Measurements from ENCODE around the gene RNFT1.

RNFT1 gene

GRCh38 chr17:59941131-59941530 is 23.4 kb downstream of the RNFT1 start:
- TF ChIP-seq, protein P1, sequence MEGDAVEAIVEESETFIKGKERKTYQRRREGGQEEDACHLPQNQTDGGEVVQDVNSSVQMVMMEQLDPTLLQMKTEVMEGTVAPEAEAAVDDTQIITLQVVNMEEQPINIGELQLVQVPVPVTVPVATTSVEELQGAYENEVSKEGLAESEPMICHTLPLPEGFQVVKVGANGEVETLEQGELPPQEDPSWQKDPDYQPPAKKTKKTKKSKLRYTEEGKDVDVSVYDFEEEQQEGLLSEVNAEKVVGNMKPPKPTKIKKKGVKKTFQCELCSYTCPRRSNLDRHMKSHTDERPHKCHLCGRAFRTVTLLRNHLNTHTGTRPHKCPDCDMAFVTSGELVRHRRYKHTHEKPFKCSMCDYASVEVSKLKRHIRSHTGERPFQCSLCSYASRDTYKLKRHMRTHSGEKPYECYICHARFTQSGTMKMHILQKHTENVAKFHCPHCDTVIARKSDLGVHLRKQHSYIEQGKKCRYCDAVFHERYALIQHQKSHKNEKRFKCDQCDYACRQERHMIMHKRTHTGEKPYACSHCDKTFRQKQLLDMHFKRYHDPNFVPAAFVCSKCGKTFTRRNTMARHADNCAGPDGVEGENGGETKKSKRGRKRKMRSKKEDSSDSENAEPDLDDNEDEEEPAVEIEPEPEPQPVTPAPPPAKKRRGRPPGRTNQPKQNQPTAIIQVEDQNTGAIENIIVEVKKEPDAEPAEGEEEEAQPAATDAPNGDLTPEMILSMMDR (IDR thresholded peaks at IDR 0.05) = no peak

DNA sequence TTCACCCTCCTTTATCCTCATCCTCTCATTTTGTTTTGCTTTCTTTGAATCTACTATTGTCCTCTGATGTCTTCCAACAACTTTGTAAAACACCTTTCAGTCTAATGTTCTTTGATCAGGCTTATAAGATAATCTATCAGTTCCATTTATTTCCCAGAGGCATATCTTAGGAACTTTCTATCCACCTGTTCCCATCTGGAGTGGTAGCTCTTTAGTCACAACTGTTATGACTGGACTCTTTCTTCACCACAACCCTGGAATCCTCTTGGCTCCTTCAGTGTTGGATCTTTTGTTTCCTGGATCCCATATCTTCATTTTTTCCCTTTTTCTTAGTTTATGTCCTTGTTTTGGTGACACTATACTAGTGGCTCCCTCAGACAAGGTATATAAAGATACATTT is 48.1 kb downstream of the RNFT1 start:
- TF ChIP-seq, protein P1 (IDR thresholded peaks at IDR 0.05) = no peak

DNA sequence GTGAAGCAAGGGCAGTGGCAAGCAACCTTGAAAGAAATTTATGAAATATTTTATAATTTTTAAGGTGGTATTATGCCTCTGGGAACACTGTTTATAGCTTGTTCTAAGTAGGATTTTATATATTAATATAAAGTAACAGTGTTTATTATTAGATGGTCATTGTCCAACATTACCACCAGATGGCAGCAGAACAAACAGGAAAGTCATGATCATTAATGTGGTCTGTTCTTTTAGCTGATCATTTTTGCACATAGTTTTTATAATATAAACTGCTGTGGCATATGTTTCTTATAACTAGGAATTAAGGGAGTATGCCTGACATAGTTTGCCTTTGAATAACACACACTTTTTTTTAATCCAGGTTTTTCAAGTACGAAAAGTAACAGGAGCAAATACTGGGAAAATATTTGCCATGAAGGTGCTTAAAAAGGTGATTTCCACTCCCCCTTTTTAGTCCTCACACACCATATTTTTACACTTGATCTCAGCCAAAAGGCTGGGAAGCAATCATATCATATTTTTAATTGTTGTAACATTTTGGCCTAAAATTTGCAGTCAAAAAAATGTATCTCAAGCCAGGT is 50.2 kb downstream of the RNFT1 start:
- TF ChIP-seq, protein P1 (IDR thresholded peaks at IDR 0.05) = peak; percentile 61

- TF ChIP-seq, protein P1 (IDR thresholded peaks at IDR 0.05) = no peak
Observed at GRCh38 chr17:59907467-59907866, 57.1 kb downstream of the RNFT1 start.

GRCh38 chr17:59903455-59903854 is 61.1 kb downstream of the RNFT1 start:
- TF ChIP-seq, protein P1 (IDR thresholded peaks at IDR 0.05) = no peak
